Right atrium auricular region (tissue), 2 donors: ENCODE data around the gene CCDC82. TPM values are rescaled to one million over a fixed set of nuclear protein-coding genes. Genes with fewer than 3 reads are reported as not detected.
A peak's percentile ranks its signal among the peaks of the same experiment; 100 is the strongest.

ENCODE experiments used
- DNase-seq: peaks from one replicate; pipeline ENCODE4 v3.0.0-alpha.2; 2019; ENCODE audit warnings: low spot score
- H3K27ac ChIP-seq, 2 donors: fragments of 200-600 bp; sonication (generic); 1 replicate in 1 of 2; 2 replicates in 1 of 2; pipeline ENCODE4 v1.5.1; 2016 to 2019
- H3K27me3 ChIP-seq, 2 donors: fragments of 200-600 bp; sonication (generic); one replicate each; pipeline versions ENCODE4 v1.5.1 to v1.6.0; 2017 to 2019
- H3K36me3 ChIP-seq: fragments of 200-600 bp; sonication (generic); one replicate; pipeline ENCODE4 v1.5.1; 2016
- H3K4me1 ChIP-seq, 2 donors: fragments of 200-600 bp; sonication (generic); one replicate each; pipeline versions ENCODE4 v1.5.1 to v1.6.0; 2017 to 2019
- H3K4me3 ChIP-seq, 2 donors: fragments of 200-600 bp; sonication (generic); 1 replicate in 1 of 2; 2 replicates in 1 of 2; pipeline ENCODE4 v1.5.1; 2017 to 2019; ENCODE audit warnings: mild to moderate bottlenecking in 1 of 2, moderate library complexity in 1 of 2
- H3K9me3 ChIP-seq, 2 donors: fragments of 200-600 bp; sonication (generic); one replicate each; pipeline ENCODE4 v1.5.1; 2019
- total RNA-seq, 2 donors: library from RNA; depleted of rRNA; stranded (reverse); fragments of >200 nt; gene quantifications; one replicate each; pipeline ENCODE4 v1.1.0, GENCODE V29; 2016
- TF ChIP-seq, protein P1 (sequence below), 2 donors: fragments of 200-600 bp; sonication (generic); IDR thresholded peaks; one replicate each; pipeline ENCODE4 v1.5.1; 2019; ENCODE audit warnings: antibody characterized with exemption in 2 of 2

CCDC82 gene
- total RNA-seq, 2 donors from 2014 or later, result 9.6 to 11.9 TPM

DNA sequence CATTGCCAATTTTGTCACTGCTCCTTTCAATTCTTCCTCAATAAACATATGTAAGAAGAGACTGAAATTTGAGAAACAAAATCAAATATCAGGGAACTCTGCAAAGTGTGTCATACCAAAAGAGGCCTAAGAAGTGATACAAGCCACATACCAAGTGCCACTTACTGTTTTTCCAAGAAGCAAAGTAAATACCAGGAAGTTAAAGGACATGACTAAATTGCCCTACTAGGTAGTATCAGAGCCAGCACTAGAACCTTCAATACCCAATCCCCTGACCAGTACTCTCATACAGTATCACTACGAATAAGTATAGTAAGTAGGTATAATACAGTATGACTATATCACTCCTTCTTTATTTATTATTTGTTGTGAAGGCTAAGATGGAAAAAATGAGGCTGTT, 60.3 kb downstream of the CCDC82 start:
- H3K9me3 ChIP-seq, result no peaks in the 10 kb centered on the region
- TF ChIP-seq, protein P1, sequence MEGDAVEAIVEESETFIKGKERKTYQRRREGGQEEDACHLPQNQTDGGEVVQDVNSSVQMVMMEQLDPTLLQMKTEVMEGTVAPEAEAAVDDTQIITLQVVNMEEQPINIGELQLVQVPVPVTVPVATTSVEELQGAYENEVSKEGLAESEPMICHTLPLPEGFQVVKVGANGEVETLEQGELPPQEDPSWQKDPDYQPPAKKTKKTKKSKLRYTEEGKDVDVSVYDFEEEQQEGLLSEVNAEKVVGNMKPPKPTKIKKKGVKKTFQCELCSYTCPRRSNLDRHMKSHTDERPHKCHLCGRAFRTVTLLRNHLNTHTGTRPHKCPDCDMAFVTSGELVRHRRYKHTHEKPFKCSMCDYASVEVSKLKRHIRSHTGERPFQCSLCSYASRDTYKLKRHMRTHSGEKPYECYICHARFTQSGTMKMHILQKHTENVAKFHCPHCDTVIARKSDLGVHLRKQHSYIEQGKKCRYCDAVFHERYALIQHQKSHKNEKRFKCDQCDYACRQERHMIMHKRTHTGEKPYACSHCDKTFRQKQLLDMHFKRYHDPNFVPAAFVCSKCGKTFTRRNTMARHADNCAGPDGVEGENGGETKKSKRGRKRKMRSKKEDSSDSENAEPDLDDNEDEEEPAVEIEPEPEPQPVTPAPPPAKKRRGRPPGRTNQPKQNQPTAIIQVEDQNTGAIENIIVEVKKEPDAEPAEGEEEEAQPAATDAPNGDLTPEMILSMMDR (IDR thresholded peaks at IDR 0.05), result no peak
- peaks cover 0 to 52% of the 10 kb centered on the region in 2 donors for H3K4me1 ChIP-seq
- DNase-seq, result no peak
- H3K4me3 ChIP-seq, result no peak overlapping the region
- no peaks in the 10 kb centered on the region for H3K36me3 ChIP-seq
- H3K27ac ChIP-seq, result no peak overlapping the region
- no peaks in the 10 kb centered on the region for H3K27me3 ChIP-seq

GRCh38 chr11:96328395-96329010, 61.2 kb downstream of the CCDC82 start:
- no peaks in the 10 kb centered on the region for H3K9me3 ChIP-seq
- DNase-seq, result no peak
- no peak overlapping the region for H3K4me3 ChIP-seq
- no peaks in the 10 kb centered on the region for H3K27me3 ChIP-seq
- TF ChIP-seq, protein P1 (IDR thresholded peaks at IDR 0.05), result no peak
- peaks cover 0 to 50% of the 10 kb centered on the region in 2 donors for H3K4me1 ChIP-seq
- H3K27ac ChIP-seq, result no peak overlapping the region
- no peaks in the 10 kb centered on the region for H3K36me3 ChIP-seq

GRCh38 chr11:96326959-96327358, 62.8 kb downstream of the CCDC82 start:
- H3K27ac ChIP-seq, result no peak overlapping the region
- peaks cover 0 to 43% of the 10 kb centered on the region in 2 donors for H3K4me1 ChIP-seq
- no peak for DNase-seq
- TF ChIP-seq, protein P1 (IDR thresholded peaks at IDR 0.05), result no peak
- no peaks in the 10 kb centered on the region for H3K9me3 ChIP-seq
- H3K36me3 ChIP-seq, result no peaks in the 10 kb centered on the region
- no peak overlapping the region for H3K4me3 ChIP-seq
- H3K27me3 ChIP-seq, result no peaks in the 10 kb centered on the region

DNA sequence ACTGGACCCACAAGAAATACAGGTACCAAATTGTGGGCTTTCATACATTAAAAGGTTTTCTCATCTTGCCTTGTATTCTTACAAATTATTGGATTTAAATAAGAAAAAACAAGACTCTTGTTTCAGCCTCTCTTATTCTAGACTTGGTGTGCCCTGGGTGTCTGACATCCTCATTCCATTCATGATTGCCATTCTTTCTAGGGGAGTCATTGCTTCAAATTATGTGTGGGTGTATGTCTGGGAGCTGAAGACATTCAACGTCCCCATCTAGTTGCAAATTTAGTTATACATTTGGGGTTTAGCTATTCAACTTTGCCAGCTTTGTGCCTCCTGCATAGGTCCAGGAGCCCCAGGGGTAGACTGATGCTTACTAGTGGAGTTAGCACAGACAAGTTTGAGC, 64.8 kb downstream of the CCDC82 start:
- Histone ChIP-seq H3K9me3 (no peaks in the 10 kb centered on the region), H3K4me3 (no peak overlapping the region), H3K4me1 (peaks cover 0 to 45% of the 10 kb centered on the region in 2 donors), H3K36me3 (no peaks in the 10 kb centered on the region), H3K27me3 (no peaks in the 10 kb centered on the region), H3K27ac (peak overlapping the region in 1 of 2 donors; percentile 46)
- TF ChIP-seq, protein P1 (IDR thresholded peaks at IDR 0.05), result no peak
- no peak for DNase-seq

DNA sequence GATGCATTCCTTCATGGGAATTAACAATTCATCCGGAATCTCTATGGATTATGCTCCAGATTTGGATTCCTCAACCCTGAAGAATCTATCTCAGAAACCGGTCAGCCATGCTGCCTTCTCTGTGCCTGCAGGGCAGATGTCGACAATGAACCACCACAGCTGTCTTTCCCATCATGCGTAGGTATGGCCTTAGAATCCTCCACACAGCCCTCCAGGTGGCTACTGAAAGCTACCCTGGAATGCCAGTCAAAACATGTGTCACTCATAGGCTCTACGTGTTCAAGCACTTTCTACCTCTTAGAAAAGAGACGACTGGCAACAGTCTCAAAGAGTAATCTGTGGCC, 66.1 kb downstream of the CCDC82 start:
- Histone ChIP-seq H3K4me3 (no peak overlapping the region), H3K9me3 (no peaks in the 10 kb centered on the region), H3K36me3 (no peaks in the 10 kb centered on the region), H3K27ac (no peak overlapping the region), H3K27me3 (no peaks in the 10 kb centered on the region), H3K4me1 (peaks cover 0 to 55% of the 10 kb centered on the region in 2 donors)
- DNase-seq, result no peak
- TF ChIP-seq, protein P1 (IDR thresholded peaks at IDR 0.05), result no peak
